GM04503 (cell line): Measurements from ENCODE around the gene ZNF329.

Source experiments
- DNase-seq: peaks from one replicate; pipeline ENCODE4 v3.0.0-alpha.2; 2012; ENCODE audit warnings: low read depth

ZNF329 gene

DNA sequence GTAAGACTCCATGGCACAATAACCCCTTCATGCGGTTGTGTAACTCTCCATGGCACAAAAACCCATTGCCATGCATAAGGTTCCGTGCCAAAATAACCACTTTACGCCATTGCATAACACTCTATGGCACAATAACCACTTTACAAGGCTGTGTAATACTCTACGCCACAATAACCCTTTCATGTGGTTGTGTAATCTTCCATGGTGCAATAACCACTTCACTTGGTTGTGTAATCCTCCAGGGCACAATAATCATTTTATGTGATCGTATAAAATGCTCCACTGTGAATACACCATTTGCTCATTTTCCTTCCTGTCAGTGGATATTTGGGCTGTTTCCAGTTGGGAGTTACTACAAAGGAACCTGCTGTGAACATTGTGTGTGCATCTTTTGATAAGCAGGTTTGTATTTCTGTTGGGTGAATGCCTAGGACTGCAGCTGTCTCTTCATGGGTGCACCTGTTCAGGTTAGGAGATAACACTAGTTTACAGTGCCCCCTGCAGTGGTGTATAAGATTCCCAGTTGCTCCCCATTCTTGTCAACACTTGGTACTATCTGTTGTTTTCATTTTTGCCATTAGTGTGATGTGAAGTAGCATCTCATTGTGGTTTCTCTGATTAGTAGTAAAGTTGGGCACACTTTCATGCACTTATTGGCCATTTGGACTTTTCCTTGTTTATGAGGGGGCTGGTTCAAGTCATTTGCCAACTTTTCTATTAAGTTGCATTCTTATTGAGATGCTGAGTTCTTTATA, 31.4 kb downstream of the ZNF329 start:
- no peak for DNase-seq

DNA sequence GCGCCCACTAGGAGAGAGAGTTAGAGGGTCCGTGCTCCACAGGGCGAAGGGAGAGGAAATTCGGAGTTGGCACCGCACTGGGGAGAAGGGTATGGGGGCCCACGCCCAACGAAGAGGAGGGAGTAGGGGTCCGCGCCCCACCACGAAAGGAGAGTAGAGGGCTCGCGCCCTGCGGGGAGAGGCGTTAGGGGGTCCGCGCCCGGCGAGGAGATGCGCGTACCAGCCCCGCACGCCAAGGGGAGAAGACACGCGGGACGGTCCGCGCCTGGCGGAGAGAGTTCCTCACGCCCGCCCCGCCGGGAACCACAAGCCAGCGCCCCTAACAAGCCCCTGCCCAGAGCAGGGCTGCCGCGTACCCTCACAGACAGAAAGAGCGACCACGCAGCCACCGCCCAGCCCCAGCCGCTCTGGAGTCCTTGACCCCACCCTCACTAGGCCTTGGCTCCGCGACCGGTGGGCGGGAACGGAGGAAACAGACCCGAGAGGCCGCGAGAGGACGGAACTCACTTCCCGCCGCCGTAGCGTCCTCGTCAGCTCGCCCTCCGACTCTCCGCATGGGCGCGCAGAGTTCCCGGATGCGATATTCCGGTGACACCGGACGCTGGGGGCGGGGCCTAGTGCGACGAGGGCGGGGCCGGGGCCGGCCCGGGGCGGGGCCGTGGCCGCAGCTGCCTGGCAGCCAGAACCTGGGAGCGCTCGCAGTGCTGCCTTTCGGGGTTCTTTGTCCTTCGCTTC, 32.6 kb downstream of the ZNF329 start:
- DNase-seq: no peak

DNA sequence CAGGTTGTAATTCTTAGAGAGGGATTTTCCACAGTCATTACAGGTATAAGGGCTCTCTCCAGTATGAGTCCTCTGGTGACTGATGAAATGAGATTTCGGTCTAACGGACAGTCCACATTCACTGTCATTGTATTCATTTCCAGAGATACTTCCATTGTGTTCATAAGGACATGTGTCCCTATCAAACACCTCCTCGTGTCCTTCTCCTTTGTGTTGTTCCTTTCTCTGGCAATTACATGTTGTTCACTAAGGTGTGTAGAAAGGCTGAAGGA, 42.1 kb downstream of the ZNF329 start:
- no peak for DNase-seq

DNA sequence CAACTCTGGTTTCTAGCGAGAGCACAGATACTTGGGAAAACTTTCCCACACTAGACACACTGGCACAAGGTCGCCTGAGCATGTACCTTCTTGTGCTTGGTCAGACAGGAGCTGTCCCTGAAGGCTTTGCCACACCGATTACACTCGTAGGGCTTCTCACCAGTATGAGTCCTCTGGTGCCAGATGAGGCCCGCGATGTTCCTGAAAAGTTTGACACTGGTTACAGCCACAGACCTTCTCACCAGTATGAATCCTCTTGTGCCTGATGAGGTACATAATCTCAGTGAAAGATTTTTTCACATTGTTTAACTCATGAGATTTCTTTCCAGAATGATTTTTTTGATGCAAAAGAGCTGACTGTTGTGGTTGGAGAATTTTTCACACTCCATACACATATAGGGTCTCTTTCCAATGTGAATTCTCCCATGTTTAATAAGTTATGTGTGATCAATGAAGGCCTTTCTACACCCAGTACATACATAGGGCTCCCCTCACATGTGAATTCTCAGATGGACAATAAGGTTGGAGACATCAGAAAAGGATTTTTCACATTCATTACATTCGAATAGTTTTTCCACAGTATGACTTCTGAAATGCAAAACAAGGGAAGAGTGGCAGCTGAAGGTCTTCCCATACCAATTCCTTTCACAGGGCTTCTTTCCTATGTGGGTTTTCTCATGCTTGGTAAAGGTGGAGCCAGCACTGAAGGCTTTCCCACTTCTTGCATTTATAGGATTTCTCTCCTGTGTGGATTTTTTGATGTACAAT, 42.6 kb downstream of the ZNF329 start:
- DNase-seq: no peak

DNA sequence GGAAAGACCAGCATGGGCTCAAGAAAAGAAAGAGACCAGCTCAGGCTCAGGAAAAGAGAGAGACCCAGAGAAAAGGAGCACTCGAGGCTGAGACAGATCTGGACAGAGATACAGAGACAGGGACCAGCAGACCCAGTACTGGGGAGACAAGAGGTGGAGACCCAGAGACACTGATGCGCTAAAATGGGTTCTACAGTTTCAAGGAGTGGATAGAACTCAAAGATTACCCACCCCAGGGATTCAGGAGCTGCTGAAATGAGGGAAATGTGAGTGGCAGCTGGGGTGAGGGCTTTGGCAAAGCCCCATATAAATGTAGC, 51.9 kb downstream of the ZNF329 start:
- DNase-seq: no peak

DNA sequence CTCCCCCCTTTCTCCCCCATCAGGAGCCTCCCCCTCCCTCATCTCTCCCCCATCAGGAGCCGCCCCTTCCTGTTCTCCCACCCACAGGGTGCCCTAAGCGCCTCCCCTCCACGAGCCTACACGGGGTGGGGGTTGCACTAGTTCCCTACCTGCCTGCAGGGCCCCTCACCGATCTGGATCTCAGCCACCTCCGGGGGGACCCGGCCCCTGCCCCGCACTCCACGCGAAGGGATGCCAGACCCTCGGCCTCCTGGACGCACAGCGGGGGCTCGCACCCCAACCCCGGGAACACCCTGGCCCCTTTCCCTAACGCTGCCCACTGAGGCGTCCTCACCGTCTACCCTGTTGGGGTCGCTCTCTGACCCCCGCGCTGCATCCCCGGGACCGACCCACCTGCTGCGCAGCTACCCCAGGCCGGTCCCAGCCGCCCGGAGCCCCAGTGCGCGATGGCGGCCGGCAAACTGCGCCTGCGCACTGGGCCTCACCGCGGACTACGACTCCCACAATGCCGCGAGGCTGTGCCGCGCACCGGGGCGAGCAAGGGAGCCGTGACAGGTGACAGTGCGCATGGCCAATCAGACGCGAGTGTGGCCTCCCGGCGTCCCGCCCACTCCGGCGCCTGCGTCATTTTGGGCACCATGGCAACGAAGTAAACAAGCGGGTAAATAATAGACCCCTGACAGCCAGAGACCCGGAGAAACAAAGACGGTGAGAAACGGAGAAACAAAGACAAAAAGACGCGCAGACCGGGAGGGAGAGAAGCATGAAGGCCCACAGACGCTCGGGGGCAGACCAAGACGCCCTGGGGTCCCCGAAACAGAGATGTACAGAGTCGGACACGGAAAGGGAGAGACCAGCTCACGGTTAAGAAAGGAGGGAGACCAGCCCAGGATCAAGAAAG, 52.6 kb downstream of the ZNF329 start, which contains the start of gene ZSCAN18:
Gene ZSCAN18, minus strand, starts transcription at position 451 of the 901 bp plus-strand sequence. CDS start 7,964 bp downstream, outside the sequence.
- DNase-seq: peak; percentile 63

DNA sequence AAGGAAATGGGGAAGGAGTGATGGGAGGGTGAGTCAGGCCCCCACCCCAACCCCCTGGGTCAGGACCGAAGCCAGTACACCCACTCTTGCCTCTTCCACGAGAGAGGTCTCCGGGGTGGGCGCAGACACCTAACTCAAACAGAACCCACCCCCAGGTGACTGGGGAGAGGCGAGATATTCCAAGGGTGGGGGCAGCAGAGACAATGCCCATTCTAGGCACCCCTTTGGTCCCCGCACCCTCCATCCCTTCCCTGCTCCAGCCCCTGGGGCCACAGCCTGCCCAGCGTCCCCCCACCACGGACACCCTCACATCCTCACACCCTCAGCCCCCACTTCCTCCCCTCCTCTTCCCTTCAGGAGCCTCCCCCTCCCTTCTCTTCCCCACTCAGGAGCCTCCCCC, 53.2 kb downstream of the ZNF329 start:
- DNase-seq: no peak

DNA sequence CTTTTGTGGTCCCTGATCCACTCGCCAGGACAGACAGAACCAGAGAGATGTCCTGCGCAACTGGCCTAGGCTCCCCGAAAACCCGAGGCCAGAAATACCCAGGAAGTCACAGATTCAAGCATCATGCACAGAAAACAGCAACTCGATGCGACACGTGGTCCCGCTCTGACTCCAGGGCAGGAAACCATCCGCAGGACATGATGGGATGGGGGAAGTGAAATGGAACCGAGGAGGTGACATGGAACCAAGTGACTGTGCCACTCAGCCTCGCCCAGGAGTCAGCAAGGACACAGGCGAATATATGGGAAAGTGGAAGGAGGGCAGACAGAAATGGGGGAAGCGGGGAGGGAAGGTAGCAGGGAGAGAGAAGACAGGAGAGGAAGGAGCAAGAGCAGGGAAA, 53.7 kb downstream of the ZNF329 start:
- no peak for DNase-seq

DNA sequence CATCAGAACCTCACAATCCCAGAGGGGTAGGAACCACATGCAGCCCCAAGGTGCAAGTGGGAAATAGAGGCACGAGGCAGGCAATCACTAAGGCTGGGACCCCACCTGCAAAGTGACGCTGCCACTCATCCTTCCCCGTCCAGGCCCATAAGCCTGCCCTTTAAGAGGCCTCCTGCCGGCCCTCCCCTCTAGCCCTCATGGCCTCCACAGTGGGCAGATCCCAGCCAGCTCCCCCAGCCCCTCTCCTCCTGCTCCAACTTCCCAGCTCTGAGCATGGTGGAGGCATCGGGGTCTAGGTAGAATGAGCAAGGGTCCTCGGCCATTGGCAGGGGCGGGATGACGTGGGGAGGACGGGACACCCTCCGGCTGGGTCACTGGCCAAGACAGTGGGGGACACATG, 55.3 kb downstream of the ZNF329 start:
- no peak for DNase-seq

DNA sequence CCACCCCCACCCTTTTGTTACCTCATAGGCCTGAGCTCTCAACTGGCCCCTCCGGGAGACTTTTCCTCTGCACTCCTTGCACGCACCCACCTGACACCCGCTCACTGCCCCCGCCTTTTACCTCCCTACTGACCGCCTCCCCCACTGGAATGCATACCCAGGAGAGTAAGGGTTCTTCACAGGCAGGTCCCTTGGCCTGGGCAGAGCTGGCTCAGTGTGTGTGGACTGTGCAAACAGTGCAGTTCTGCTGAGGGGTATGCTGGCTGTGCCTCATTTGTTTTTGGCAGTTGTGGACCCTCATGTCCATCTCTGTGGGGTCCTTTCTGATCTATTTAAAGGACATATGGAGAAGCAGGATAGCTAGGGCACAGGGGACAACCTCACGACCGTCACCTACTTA, 57.5 kb downstream of the ZNF329 start:
- no peak for DNase-seq

DNA sequence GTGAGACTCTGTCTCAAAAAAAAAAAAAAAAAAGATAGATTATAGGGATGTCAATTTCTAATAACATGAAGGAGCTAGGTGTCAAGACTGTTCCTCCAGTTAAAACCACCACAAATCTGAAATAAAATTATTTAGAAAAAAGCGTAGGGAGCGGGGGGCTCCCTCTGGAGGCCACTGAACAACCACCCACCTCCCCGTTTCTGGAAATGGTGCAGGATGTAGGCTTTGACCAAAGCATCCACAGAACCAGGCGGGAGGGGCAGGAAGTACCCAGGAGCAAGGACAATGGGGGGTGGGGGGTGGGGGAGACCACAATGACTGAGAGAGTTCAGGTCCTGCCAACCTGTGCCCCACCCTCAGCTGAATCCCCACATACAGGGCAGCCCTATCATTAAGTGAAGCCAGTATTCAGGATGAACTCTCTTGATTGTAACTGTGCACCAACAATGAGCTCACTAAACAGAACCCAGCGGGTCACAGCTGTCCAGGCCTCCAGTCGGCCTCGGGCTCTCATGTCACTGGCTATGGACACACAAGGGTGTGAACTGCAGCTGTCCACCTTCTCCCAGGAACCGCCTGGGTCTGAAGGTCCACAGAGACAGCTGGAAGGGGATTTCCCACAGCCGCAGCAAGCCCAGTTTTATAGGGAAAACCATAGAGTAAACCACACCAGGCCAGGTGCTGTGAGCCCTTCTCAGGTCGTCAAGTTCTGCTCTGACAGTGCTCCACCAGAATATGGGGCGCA, 59.2 kb downstream of the ZNF329 start:
- no peak for DNase-seq

DNA sequence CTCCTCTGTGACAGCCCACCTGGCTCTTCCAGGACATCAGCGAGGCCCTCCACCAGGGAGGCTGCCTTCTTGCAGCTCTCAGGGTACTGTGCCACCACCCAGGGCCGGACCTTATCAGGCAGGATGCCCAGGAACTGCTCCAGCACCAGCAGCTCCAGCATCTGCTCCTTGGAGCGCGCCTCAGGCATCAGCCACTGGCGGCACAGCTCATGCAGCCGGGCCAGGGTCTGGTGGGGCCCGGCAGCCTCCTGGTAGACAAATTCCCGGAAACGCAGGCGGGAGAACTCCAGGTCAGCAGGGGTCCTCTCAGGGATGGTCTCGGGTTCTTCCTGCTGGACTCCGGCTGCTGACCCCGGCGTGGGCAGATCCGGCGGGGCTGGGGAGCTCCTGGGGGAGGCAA, 60.7 kb downstream of the ZNF329 start:
- DNase-seq: no peak

DNA sequence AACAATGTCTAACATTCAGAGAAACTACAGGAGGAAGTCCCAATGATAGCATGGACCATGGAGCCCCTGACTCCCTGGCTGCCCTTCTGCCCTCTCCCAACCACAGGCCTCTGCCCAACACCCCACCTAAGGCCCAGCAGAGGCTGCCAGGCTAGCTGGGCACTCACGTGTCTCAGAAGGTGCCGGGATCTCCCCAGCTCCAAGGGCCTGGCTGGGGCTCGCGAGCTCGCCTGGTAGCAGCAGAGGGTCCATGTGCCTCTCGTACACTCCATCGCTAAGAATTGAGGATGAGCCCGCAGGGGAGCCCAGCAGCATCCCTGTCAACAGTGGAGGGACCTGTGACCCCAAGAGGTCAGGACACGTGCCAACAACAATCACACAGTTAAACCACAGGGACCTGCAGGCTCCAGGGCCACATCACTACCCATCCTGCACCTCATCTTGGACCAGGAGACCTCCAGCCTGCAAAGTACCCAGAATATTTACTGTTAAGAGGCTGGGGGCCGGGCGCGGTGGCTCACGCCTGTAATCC, 62.0 kb downstream of the ZNF329 start:
- no peak for DNase-seq

DNA sequence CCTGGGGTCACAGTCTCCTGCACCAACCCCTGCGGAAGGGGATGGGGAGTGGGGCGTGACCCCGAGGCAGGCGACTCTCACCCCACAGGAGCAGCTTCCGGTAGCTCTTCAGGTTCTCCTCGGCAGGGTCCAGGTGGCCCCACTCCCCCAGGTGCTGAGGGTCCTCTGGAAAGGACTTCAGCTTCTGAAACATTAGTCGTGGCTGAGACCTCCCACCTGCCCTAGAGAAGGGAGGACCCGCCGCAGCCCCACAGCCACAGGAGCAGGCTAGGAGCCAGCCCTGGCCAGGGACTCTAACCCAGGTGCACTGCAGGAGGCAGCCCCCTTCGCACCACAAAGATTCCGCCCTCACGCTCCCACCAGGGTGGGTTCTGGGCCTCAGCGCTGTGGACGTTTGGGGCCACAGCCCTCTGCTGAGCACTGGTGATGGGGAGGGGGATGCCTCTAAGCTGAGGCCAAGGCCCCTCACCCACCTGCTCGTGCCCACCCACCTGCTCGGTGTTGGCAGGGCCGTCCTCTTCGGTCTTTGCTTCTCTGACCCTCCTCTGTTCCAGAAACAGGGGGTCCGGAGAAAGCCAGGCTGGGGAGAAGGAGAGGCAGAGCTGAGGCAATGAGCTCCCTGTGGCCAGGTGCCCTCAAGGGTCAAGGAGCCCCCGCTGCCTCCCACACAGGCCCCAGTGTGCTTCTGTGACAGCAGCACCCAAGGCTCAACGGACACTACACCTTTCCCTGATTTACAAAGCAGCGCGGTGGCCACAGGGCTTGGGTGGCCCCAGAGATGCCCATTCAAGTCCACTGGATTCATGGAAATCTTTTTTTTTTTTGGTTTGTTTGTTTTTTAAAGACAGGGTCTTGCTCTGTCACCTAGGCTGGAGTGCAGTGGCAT, 63.5 kb downstream of the ZNF329 start:
- no peak for DNase-seq

DNA sequence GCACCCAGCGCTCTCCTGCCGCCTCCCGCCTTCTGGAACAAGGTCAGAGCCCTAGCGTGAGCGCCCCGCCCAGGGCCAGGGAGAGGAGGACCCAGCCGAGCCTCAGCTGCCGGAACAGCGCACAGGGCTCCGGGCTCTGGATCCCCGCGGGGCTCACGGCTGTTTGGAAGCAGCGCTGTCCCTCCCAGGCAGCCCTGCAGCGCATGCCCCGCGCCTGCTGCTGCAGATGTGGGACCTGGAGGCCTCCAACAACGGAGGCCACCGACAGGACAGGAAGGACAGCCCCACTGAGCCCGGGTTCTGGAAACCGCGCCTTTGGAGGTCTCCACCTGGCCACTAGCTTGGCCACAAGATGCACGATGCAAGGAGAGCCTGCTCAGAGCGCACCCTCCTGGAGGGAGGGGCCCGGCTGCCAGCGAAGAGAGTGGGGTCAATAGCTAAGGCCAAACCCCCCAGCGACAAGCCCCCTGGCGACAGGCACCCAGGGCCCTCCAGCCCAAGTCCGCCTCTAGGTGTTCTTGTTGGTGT, 65.2 kb downstream of the ZNF329 start:
- DNase-seq: no peak

DNA sequence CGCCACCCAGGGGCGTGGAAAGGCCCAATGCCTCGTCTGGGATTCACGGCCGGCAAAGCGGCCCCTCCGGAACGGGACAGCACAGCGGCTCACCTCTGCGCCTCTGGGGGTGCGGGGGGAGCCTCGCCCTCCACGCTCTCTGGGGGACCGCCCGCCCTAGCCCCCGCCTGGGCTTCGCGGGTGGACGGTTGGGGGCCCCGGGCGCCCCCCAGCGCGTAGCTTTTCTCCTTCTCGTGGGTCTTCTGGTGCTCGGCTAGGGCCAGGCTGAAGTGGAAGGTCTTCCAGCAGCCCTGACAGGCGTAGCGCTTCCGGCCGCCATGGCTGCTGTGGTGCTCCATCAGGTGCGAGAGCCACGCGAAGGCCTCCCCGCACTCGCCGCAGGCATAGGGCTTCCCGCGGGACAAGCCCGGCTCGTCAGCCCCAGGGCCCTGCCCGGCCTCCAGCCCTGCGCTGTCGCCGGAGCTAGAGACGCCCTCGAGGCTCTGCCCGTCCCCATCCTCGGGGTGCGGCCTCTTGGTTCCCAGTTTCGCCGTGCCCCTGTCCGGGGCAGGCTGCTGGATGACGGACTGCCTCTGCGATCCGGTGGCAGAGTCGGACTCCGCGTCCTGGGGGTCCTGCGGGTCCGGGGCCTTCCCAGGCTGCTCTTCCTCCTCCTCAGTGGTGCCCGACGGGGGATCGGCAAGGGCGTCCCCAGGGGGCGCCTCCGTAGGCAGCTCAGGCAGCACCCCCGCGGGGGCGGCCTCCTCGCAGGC, 65.8 kb downstream of the ZNF329 start:
- no peak for DNase-seq

DNA sequence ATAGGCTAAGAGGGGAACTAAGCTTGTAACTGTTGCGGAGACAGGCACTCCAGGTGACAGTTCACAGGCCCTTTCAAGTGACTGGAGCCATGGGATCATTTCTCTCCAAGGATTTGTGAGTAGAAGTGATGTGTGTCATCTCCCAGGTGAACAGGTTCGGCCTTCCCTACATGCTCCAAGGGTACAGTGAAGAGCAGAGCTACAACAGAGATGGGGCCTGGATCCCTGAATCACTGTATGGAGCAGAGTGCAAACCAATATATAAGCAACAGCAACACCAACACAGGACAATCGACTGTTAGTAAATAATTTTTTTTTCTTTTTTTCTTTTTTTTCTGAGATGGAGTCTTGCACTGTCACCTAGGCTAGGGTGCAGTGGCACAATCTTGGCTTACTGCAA, 67.6 kb downstream of the ZNF329 start:
- no peak for DNase-seq

DNA sequence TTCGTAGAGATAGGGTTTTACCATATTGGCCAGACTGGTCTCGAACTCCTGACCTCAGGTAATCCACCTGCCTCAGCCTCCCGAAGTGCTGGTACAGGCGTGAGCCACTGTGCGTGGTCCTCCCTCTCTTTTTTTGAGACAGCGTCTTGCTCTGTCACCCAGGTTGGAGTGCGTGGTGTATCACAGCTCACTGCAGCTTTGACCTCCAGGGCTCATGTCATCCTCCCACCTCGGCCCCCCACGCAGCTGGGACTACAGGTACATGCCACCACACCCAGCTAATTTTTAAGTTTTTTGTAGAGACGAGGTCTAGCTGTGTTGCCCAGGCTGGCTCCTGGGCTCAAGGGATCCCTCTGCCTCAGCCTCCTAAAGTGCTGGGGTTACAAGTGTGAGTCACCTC, 70.8 kb downstream of the ZNF329 start:
- DNase-seq: no peak
